ENCODE results near the gene THOC7. TPM values are rescaled to one million over a fixed set of nuclear protein-coding genes. Genes with fewer than 3 reads are reported as not detected.
A peak's percentile ranks its signal among the peaks of the same experiment; 100 is the strongest.

Gene THOC7
- total RNA-seq, 1 experiment from 2014 or later: 53.0 TPM

GRCh38 chr3:63878394-63879060, 14.9 kb upstream of the THOC7 start:
- POLR2A ChIA-PET: no interaction called here
- Mint-ChIP-seq H3K27ac (no peak overlapping the region; the same call in 1 of the 2 replicates), H3K27me3 (ENCODE audit: low read depth) (no peaks in the 10 kb centered on the region), H3K4me3 (no peak overlapping the region), H3K4me1 (peaks cover 15% of the 10 kb centered on the region), H3K36me3 (no peaks in the 10 kb centered on the region), H3K9me3 (no peaks in the 10 kb centered on the region)
- TF ChIP-seq ZNF416 (CRISPR knock-in tag; IDR thresholded peaks at IDR 0.05): no peak
- no peak for TF ChIP-seq ZNF396 (CRISPR knock-in tag; IDR thresholded peaks at IDR 0.05; ENCODE audit: borderline replicate concordance)
- TF ChIP-seq SP1 (CRISPR knock-in tag; conservative IDR thresholded peaks at IDR 0.05): no peak
- no peak for TF ChIP-seq AR (CRISPR knock-in tag; IDR thresholded peaks at IDR 0.05)
- no peak for TF ChIP-seq MAX (CRISPR knock-in tag; IDR thresholded peaks at IDR 0.05)
- no peak for TF ChIP-seq NR3C1 (CRISPR knock-in tag; conservative IDR thresholded peaks at IDR 0.05; ENCODE audit: low read depth)
- no peak for TF ChIP-seq PRDM15 (CRISPR knock-in tag; IDR thresholded peaks at IDR 0.05)
- no peak for TF ChIP-seq ZNF219 (CRISPR knock-in tag; IDR thresholded peaks at IDR 0.05; ENCODE audit: borderline replicate concordance)
- no peak for TF ChIP-seq TEAD1 (CRISPR knock-in tag; IDR thresholded peaks at IDR 0.05)
- no peak for TF ChIP-seq AFF4 (CRISPR knock-in tag; IDR thresholded peaks at IDR 0.05; ENCODE audit: borderline replicate concordance)
- no peak for TF ChIP-seq ERG (CRISPR knock-in tag; IDR thresholded peaks at IDR 0.05)
- TF ChIP-seq MXD4 (CRISPR knock-in tag; IDR thresholded peaks at IDR 0.05; ENCODE audit: borderline replicate concordance): no peak
- no peak for TF ChIP-seq E2F5 (CRISPR knock-in tag; IDR thresholded peaks at IDR 0.05)
- TF ChIP-seq PRRX2 (CRISPR knock-in tag; IDR thresholded peaks at IDR 0.05): no peak
- no peak for TF ChIP-seq CREM (CRISPR knock-in tag; IDR thresholded peaks at IDR 0.05)
- TF ChIP-seq SMAD3 (CRISPR knock-in tag; IDR thresholded peaks at IDR 0.05; ENCODE audit: borderline replicate concordance): no peak
- no peak for TF ChIP-seq ZNF281 (CRISPR knock-in tag; IDR thresholded peaks at IDR 0.05)
- TF ChIP-seq FOXP1 (CRISPR knock-in tag; IDR thresholded peaks at IDR 0.05; ENCODE audit: borderline replicate concordance): no peak
- peak; percentile 62 for ATAC-seq
- DNase-seq (ENCODE audit: low spot score): no peak
- CTCF ChIA-PET: no interaction called here
